Gastrocnemius medialis (tissue), 4 donors: ENCODE results near the gene SIN3B. TPM values are rescaled to one million over a fixed set of nuclear protein-coding genes. Genes with fewer than 3 reads are reported as not detected.

Experiments
- ATAC-seq, 2 donors: fragments of 150-250 bp; one replicate each; pipeline ENCODE4 v1.9.1; 2016
- DNase-seq, 2 donors: peaks; one replicate each; pipeline ENCODE4 v3.0.0-alpha.2; 2019
- H3K27ac ChIP-seq, 4 donors: fragments of 200-600 bp; sonication (generic); 1 replicate in 1 of 4; 2 replicates in 3 of 4; pipeline ENCODE4 v1.5.1; 2016 to 2018; ENCODE audit warnings: mild to moderate bottlenecking in 2 of 4, moderate library complexity in 1 of 4
- H3K27me3 ChIP-seq, 3 donors: fragments of 200-600 bp; sonication (generic) in 2 of 3; 1 replicate in 1 of 3; 2 replicates in 2 of 3; pipeline versions ENCODE4 v1.5.1 to v1.6.0; 2016 to 2019; ENCODE audit warnings: mild to moderate bottlenecking in 1 of 3, moderate library complexity in 1 of 3
- H3K36me3 ChIP-seq, 2 donors: fragments of 200-600 bp; sonication (generic) in 1 of 2; one replicate each; pipeline ENCODE4 v1.5.1; 2017 to 2018
- H3K4me1 ChIP-seq, 2 donors: fragments of 200-600 bp; sonication (generic) in 1 of 2; one replicate each; pipeline ENCODE4 v1.5.1; 2016 to 2017; ENCODE audit warnings: mild to moderate bottlenecking in 2 of 2
- H3K4me3 ChIP-seq, 4 donors: fragments of 200-600 bp; sonication (generic) in 3 of 4; 1 replicate in 1 of 4; 2 replicates in 3 of 4; pipeline ENCODE4 v1.5.1; 2016 to 2019; ENCODE audit warnings: mild to moderate bottlenecking in 2 of 4
- H3K9me3 ChIP-seq, 3 donors: fragments of 200-600 bp; sonication (generic) in 2 of 3; 1 replicate in 1 of 3; 2 replicates in 2 of 3; pipeline ENCODE4 v1.5.1; 2016 to 2019
- CTCF ChIP-seq, 5 experiments: fragments of 450-650 bp in 3 of 5; fragments of 200-600 bp in 2 of 5; sonication (generic) in 2 of 5; IDR thresholded peaks in 4 of 5; conservative IDR thresholded peaks in 1 of 5; 1 replicate in 4 of 5; 2 replicates in 1 of 5; pipeline ENCODE4 v1.5.1; 2016 to 2019; ENCODE audit warnings: antibody characterized with exemption in 5 of 5, mild to moderate bottlenecking in 3 of 5, moderate library complexity in 3 of 5
- POLR2A ChIP-seq, 2 donors: fragments of 450-650 bp; IDR thresholded peaks; one replicate each; pipeline ENCODE4 v1.6.1; 2017; ENCODE audit warnings: antibody characterized with exemption in 2 of 2, mild to moderate bottlenecking in 2 of 2, moderate library complexity in 2 of 2
- in situ Hi-C, 4 donors: fragments of 200-750 bp; cut with MboI; loops; one replicate each; pipeline versions ENCODE4 v1.15.0 to v1.8.0; 2017; ENCODE audit warnings: low sequenced_read_pairs in 4 of 4
- intact Hi-C: fragments of 100-400 bp; cut with DNase I; formaldehyde crosslinking; loops from one replicate; pipeline ENCODE4 v1.15.1; 2023; ENCODE audit warnings: low total_unique reads
- total RNA-seq, 4 donors: library from RNA; depleted of rRNA; stranded (reverse); fragments of >200 nt; gene quantifications; one replicate each; pipeline versions ENCODE4 v1.1.0 to v1.2.3, GENCODE V29; 2016

Gene SIN3B
- total RNA-seq, 4 donors from 2014 or later: 11.6 to 15.2 (median 14.3) TPM

- no peaks in the 10 kb centered on the region for H3K9me3 ChIP-seq
- no peaks in the 10 kb centered on the region for H3K4me1 ChIP-seq
- DNase-seq (no peak), ATAC-seq (no peak)
- H3K27me3 ChIP-seq: no peaks in the 10 kb centered on the region
- TF ChIP-seq POLR2A (IDR thresholded peaks at IDR 0.05): no peak
- TF ChIP-seq CTCF (IDR thresholded peaks at IDR 0.05 in 4 of 5, conservative IDR thresholded peaks at IDR 0.05 in 1 of 5): no peak
- H3K36me3 ChIP-seq: no peaks in the 10 kb centered on the region
- intact Hi-C loops (no loop called here), in situ Hi-C loops (no loop called here)
- no peak overlapping the region for H3K4me3 ChIP-seq
- H3K27ac ChIP-seq: no peak overlapping the region
These were observed 98.7 kb downstream of the SIN3B start for GRCh38 chr19:16927883-16928282.

- Histone ChIP-seq H3K4me1 (no peaks in the 10 kb centered on the region), H3K27ac (no peak overlapping the region), H3K4me3 (no peak overlapping the region), H3K9me3 (no peaks in the 10 kb centered on the region), H3K27me3 (no peaks in the 10 kb centered on the region), H3K36me3 (no peaks in the 10 kb centered on the region)
- in situ Hi-C loops: no loop called here
- TF ChIP-seq CTCF (IDR thresholded peaks at IDR 0.05 in 4 of 5, conservative IDR thresholded peaks at IDR 0.05 in 1 of 5) (no peak), POLR2A (IDR thresholded peaks at IDR 0.05) (no peak)
- intact Hi-C loops: no loop called here
- no peak for DNase-seq
- ATAC-seq: no peak
These were observed 99.2 kb downstream of the SIN3B start for GRCh38 chr19:16928351-16928750.

- no peak overlapping the region for H3K27ac ChIP-seq
- no peaks in the 10 kb centered on the region for H3K4me1 ChIP-seq
- ATAC-seq (no peak), DNase-seq (no peak)
- no peak overlapping the region for H3K4me3 ChIP-seq
- H3K9me3 ChIP-seq: no peaks in the 10 kb centered on the region
- intact Hi-C loops (no loop called here), in situ Hi-C loops (no loop called here)
- H3K36me3 ChIP-seq: no peaks in the 10 kb centered on the region
- H3K27me3 ChIP-seq: no peaks in the 10 kb centered on the region
- TF ChIP-seq POLR2A (IDR thresholded peaks at IDR 0.05) (no peak), CTCF (IDR thresholded peaks at IDR 0.05 in 4 of 5, conservative IDR thresholded peaks at IDR 0.05 in 1 of 5) (no peak)
These were observed 99.7 kb downstream of the SIN3B start for GRCh38 chr19:16928916-16929315.

Other genes with a start within 250 kb of the SIN3B start
- 10 to 100 TPM in 2 of 4 donors, 1 to 10 TPM in 2; 5.7 to 15.7 (median 9.4) TPM for gene MED26, start 201.2 kb upstream of the SIN3B start, total RNA-seq
- gene SMIM7, start 169.3 kb upstream of the SIN3B start, total RNA-seq: 10 to 100 TPM; 36.4 to 60.5 (median 49.8) TPM
- 100 to 1,000 TPM; 101 to 256 (median 182) TPM for gene TMEM38A, start 168.3 kb upstream of the SIN3B start, total RNA-seq
- under 1 TPM in 3 of 4 donors, not detected in 1; 0.03 to 0.24 (median 0.10) TPM for gene NWD1, start 109.6 kb upstream of the SIN3B start, total RNA-seq
- 1 to 10 TPM; 2.2 to 9.4 (median 6.3) TPM for gene F2RL3, start 59.6 kb downstream of the SIN3B start, total RNA-seq
- 10 to 100 TPM in 1 of 4 donors, 1 to 10 TPM in 3; 6.0 to 15.6 (median 7.6) TPM for gene CPAMD8, start 197.4 kb downstream of the SIN3B start, total RNA-seq
- 1 to 10 TPM in 3 of 4 donors, under 1 TPM in 1; 0.97 to 4.5 (median 3.3) TPM for gene HAUS8, start 246.1 kb downstream of the SIN3B start, total RNA-seq
- 10 to 100 TPM; 20.0 to 22.1 (median 20.7) TPM for gene MYO9B, start 246.4 kb downstream of the SIN3B start, total RNA-seq